HG03025 (cell line): ENCODE measurements around the gene GLOD5.
A peak's percentile ranks its signal among the peaks of the same experiment; 100 is the strongest.

Source experiments
- ATAC-seq: cut with Tn5 transposase; IDR thresholded peaks from one replicate; pipeline ENCODE4 v1.9.1; 2021; ENCODE audit warnings: mild to moderate bottlenecking, moderate library complexity; ENCODE audit not compliant: unreplicated experiment, low FRiP score

The GLOD5 gene

DNA sequence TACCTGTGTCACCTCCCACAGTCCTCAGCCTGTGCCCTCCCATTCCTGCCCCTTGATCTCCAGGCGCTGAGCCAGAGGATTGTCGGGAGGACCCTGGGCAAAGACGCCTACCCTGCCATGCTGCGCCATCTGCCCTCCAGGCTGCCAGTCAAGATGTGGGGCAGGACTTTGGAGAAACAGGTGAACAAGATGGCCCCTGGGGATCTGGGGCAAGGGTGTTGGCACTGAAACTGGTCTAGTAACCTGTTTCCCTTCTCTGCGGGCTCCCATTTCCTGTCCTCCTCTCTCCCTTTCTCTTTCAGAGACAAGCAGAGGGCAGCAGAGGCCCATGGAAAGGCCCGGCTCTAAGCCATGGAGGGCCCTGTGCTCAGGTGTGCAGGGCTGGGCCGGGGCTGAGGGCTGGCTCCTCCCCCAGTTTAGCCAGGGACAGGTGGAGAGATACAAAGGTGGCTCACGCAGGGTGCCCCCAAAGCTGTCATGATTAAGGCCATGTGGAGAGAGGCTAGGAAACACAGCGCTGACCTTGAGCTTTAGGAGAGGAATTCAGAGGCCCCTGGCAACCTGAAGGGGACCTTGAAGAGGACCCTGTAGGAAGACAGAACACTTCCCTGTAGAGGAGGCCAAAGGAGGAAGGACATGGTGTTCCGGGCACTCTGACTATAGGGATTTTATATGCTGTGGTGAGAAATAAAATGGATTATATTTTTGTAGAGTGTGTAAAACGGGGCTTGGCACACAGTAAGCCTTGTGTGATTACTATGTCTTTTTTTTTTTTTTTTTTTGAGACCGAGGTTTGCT, at the start of gene GLOD5:
Gene GLOD5, plus strand, starts transcription at position 74 of the 798 bp plus-strand sequence. Its CDS starts 44 bp downstream, at position 118.
- ATAC-seq: no peak

DNA sequence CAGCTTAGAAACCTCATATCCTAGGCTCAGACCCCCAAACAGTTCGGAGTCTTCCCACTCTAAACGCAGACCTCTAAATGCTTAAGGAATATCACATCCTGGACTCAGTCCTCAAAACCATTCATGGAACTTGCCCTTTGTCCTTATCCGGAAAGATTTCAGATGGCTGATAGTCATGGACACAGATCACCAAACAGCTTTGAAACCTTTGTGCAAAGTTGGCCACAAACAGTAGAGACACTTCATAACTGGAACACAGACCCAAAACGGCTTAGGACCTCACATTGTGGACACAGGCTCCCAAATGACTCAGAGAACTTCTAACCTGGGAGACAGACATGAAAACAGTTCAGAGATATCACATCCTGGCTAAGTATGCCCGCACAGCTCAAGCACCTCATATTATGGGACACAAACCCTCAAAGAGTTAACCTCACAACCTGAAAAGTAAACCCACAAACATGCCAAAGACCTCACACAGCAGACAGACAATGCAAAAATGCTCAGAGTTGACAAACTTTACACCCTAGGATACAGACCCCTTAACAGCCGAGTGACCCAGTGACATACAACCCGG, 49.5 kb upstream of the GLOD5 start:
- ATAC-seq: no peak

DNA sequence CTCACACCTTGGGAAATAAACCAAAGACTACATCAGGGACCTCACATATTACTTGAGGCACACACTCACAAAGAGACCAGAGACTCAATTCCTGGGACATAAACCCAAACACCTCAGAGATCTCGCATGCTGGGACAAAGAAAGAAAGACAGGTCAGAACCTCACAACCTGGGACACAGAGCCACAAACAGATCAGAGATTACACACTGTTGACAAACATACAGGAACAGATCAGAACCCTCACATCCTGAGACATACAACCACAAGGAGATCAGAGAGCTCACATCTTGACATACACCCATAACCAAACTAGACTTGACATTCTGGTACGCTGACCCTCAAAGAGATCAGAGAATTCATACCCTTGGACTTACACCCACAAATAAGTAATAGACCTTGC, 47.7 kb upstream of the GLOD5 start:
- no peak for ATAC-seq

DNA sequence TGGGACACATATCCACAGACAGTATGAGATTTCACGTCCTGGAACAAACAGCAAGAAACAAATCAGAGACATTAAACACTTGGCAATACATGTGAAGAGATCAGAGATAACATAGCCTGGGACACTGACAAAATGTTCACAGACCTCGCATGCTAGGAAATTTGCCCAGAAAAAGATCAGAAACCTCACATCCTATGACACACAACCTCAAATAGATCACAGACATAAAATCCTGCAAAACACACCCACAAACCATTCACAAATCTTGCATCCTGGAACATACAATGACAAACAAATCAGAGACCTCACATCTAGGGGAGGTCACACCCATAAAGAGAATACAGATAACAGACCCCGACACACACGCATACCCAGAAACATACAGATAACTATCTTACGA, 47.0 kb upstream of the GLOD5 start:
- no peak for ATAC-seq

DNA sequence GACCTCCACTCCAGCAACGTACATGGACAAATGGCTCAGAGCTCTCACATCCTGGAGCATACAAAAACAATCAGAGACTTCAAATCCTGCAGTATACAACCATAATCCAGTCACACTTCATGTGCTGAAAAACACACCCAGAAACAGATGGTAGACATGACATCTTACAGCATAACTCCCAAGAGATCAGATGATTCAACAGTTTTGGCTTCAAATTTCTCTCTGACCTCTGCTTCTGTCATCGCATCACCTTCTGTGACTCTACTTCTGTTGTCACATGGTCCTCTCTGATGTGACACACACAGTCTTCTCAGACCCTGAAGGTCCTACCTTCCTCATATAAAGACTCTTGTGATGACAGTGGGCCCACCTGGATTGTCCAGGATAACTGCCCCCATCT, 46.5 kb upstream of the GLOD5 start:
- ATAC-seq: no peak

DNA sequence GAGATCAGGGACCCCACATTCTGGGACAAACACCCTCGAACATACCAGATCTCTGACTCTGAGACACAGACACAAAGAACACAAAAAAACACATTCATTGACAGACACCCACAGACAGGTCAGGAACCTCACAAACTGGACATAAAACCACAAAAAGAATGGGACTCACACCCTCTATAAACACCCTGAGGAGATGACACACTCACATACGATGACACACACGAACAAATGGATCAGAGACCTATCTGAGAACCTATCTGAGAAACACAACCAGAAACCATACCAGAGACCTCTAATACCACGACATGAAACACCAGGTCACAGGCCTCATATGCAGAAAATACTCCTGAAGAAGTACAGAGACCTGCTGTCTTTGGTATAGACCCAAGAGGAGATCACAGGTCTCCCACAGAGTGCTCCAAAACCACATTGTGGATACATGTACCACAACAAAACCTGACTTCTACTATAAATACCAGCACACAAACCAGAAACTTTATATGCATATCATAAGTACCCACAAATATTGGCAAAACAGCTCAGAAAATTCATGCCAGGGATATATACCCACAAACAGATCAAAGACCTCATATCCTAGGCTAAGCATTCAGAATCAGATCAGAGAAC, 45.6 kb upstream of the GLOD5 start:
- no peak for ATAC-seq

DNA sequence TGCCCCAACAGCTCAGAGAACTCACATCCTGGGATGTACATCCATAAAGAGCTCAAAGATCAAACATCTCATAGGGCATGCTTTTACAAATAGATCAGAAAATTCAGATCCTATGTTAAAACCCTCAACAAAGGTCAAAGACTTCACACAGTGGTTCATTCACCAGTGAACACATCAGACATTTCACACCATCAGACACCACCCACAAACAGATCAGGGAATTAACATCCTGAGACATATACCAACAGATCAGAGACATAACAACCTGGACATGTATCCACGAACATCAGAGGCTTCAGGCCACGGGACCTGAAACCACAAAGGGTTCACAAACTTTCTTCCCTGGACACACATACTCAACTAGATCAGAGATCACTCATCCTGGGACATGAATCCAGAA, 41.6 kb upstream of the GLOD5 start:
- ATAC-seq: no peak

DNA sequence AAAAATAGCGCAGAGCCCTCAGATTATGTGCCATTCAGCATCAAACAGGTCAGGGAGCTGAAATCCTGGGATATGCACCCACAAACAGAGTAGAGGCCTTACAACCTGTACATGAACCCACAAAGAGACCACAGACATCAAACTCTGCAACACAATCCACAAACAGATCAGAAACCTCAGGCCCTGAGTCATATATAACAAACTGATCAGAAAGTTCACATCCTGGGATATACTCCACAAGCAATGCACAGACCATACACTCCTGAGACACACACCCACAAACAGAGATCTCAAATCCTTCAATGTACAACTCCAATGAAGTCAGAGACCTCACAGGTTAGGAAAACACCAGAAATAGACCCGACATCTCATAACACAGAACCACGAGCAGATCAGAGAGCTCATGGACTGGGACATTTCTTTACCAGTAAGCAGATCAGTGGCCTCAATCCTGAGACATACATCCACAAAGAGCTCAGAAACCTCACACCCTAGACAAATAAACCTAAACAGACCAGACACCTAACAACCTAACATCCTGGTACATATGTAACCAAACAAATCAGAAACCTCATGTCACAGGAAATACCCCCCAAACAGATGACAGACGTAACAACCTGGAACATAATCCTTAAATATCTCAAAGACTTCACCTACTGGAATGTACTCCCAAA, 40.8 kb upstream of the GLOD5 start:
- ATAC-seq: no peak

DNA sequence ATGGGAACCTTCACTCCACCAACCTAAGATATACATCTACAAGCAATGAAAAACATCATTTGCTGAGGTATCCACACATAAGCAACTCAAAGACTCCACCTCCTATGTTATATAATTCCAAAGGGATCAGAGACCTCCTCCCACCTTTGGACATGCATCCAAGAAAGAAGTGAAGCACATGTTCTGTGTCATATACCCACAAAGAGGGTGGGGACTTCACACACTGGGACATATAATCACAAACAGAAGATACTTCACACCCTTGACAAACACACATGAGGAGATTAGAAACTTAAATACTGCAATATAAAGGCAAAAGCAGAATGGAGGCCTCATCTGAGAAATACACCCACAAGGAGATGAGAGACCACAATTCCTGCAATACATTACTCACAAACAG, 39.6 kb upstream of the GLOD5 start:
- ATAC-seq: no peak

DNA sequence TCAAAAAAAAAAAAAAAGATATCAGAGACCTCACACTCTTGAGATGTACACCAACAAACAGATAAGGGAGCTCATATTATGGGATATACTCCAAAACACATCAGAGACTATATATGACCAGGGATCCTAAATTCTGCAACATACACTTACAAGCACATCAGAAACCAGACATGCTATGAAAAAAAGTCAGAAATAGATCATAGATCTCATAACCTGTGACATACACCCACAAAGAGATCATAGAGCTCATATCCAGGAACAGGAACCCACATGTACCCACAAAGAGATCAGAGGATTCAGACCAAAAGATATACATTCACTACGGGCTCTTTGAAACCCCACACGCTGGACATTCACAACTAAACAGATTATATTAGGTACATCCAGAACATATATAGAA, 35.0 kb upstream of the GLOD5 start:
- no peak for ATAC-seq

DNA sequence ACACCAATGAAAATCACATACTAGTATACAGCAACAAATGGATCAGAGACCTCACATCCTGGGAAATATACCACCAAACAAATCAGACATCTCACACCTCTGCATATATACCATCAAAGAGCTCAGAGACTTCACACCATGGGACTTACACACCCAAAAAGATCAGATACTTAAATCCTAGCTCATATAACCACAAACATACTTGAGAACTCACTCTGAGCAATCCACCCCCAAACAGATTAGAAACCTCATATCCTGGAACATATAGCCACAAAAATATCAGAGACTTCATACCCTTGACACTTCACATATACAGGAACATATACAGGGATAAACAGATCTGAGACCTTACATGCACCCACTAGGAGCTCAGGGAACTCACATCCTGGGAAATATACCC, 32.9 kb upstream of the GLOD5 start:
- ATAC-seq: no peak

DNA sequence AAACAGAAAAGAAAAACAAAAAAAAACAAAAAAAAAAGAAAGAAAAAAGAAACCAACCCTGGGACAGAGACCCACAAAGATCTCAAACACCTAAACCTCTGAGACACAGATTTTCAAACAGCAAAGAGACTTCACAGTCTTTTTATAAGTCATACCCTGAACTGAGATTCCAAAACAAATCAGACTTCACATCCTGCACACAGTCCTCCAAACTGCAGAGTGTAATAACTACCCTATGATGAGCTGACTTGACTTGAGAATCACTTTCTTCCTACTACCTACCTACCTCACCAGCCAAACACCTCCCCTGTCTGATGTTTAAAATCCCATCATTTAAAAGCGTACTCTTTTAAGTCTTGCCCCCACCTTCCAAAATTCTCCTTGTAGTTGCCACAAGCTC, 25.2 kb upstream of the GLOD5 start:
- ATAC-seq: no peak

DNA sequence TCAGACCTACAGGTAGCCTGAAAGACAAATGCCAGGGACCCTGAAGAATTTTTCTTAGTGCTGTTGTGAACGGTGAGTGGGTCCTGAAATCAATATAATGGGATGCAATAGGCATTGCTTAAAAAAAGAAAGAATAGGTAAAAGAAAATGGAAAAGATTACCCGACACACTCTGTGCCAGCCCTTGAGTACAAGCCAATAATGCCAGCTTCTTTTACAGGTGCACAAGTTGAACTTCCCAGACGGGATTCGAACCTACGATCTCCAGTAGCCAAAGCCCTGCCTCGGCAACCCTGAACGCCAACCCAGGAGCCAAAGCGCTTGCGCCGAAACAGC, 24.7 kb upstream of the GLOD5 start:
- no peak for ATAC-seq

DNA sequence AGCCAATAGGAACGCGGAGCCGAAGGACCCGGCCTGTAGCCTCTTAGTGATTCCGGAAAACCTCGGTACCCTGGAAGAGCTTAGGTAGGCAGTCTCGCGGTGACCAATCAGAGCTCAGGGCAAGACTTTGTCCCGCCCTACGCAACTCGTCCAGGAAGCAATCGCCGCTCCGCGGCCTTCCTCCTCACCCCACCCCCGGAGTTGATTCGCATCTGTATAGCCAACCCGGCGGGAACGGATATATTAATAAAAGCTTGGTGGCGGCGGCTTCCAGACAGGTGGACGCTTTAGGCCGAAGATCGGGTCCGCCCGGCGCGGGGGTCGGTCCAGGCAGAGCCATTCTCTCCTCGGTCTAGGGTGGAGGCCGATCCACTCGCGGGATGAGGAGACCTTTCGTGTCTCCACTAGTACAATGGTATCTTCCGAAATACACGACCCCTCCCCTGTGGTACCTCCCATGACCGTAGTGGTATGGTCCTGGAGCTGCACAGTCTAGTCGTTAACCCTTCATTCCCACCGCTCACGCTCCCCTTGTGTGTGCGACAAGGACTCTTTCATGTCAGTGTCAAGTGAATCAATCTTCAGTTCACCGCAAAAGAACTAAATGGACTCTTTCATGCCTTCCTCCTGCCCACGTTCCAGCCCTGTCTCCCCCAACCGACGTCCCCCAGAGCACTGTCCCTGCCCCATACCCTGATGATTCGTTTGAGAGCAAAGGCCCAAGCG, 24.2 kb upstream of the GLOD5 start:
- peak; percentile 90 for ATAC-seq

DNA sequence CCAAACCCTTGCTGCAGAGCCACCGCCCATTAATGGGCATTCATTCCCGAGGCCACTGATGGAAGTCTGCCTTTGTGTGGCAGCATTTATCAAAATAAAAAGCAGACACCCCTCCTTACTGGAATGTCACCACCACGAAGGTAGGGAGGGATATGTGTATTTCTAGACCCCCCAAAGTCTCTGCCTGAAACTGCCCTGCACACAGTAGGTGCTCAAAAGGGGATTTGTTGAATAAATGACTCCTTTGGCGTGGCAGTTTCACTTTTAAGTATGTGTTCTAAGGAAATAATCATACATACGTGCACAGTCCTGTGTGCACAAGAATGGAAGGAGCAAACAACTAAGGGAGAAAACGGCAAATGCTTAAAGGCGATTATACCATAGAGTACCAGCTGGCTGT, 23.6 kb upstream of the GLOD5 start:
- ATAC-seq: no peak

DNA sequence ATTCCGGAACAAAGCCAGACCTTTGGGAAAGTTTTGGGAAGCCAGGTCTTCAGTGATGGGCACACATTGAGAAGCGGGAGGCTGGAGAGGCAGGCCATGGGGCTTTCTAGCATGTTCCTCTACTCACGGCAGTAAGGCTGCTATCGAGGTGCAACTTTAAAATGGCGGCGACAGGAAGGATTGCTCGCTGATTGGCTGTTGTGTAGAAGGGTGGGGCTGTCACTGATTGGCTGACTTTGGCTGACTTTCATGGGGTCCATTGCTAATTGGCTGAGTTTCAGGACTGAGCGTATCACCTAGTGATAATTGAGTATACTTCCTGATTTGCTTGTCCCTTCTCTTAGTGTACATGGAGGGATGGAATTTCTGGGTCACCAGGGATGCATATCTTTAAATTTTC, 19.7 kb upstream of the GLOD5 start:
- ATAC-seq: no peak

DNA sequence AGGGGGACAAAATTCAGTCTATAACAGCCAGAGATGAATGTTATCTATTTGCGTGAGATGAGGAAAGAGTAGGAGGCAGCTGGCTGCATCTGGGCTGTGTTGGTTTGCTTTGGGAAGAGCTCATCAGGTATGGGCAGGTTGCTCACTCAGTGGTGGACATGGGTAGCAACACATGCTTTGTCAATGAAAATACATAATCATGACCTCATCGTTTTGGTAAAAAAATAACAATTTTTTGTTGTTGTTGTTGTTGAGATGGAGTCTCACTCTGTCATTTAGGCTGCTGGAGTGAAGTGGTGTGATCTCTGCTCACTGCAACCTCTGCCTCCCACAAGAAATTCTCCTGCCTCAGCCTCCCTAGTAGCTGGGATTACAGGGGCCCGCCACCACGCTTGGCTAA, 16.3 kb upstream of the GLOD5 start:
- ATAC-seq: no peak

DNA sequence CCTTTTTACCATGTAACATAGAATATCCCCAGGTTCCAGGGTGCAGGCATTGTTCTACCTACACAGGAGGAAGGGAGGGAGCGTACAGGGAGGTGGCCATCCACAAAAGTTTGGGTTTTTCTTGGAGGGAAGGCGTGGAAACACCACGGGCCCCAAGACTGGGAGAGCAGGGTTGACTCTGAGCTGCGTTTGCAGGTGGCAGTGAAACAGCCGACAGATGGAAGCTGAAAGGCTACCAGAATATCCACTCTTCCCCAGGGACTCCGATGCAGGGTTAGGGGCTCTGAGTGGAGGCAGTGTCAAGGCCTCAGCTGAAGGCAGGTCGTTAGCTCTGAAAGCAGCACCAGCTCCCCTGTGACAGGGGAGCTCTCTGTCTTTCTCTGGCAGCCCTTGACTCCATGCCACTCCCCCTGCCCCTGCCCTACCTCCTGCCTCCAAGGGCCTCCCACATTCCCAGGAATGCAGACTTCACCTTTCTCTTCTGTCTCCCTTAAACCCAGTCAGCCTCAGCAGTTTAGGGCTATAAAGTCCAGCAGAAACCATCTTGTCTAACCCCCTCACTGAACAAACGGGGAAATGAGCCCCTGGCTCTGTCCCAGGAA, 14.0 kb upstream of the GLOD5 start:
- no peak for ATAC-seq

DNA sequence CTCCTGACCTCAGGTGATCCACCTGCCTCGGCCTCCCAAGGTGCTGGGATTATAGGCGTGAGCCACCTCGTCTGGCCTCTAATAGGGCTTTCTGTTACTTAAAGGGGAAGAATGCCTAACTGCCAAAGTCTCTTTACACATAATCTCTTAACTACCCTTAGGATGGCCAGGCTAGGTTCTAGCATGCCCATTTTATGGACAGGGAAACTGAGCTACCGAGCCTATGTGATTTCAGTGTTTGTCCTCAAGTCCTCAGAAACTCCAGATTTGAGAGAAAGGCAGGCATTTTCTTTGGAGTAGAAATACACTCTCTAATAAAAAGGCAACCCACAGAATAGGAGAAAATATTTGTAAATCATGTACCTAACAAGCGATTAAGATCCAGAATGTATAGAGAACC, 12.4 kb upstream of the GLOD5 start:
- ATAC-seq: no peak

DNA sequence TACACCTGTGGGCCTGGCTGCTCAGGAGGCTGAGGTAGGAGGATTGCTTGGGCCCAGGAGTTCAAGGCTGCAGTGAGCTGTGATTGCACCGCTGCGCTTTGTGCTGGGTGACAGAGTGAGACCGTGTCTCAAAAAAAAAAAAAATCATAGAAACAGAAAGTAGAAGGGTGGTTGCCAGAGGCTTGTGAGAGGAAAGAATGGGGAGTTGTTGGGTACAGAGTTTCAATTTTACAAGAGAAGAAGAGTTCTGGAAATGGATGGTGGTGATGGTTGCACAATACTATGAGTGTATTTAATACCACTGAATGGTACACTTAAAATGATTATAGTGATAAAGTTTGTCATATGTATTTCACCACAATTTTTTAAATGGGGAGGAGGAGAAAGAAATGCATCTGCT, 10.2 kb upstream of the GLOD5 start:
- ATAC-seq: no peak

DNA sequence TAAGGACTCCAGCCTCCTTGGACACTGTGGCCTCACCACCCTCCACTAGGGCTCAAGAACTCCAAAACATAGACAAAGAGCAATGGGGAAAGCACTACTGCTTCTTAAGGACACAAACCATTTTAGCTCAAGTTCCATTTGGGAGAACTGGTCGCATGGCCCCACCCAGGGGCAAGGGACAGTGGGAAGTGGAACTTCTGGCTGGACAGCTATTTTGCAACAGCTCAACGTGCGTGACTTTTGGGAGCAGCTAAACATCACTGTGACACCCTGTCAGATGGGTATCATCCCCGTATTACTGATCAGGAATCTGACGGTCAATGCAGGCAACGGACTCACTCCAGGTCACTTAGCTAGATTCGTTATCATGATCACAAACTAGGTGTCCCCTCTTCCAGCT, 9.0 kb upstream of the GLOD5 start:
- no peak for ATAC-seq
